OCI-LY7 (cell line): ENCODE measurements around the gene EVA1B. TPM values are rescaled to one million over a fixed set of nuclear protein-coding genes. Genes with fewer than 3 reads are reported as not detected.

Experiments used
- BruUV-seq: library from RNA; stranded (reverse); fragments of 400-500 nt; replicated peaks from 2 replicates; lab custom pipeline; 2021; lab: Mats Ljungman, UMichigan
- CTCF ChIA-PET: fragments of 300-600 bp; sonication (Branson Sonifier 250); formaldehyde crosslinking; loops from one replicate; lab custom pipeline; 2022; ENCODE audit warnings: antibody characterized with exemption; ENCODE audit not compliant: unreplicated experiment; lab: Charles Lee
- POLR2A ChIA-PET: fragments of 300-600 bp; sonication (Branson Sonifier 250); formaldehyde crosslinking; loops from one replicate; lab custom pipeline; 2022; ENCODE audit warnings: antibody characterized with exemption; lab: Charles Lee
- DNase-seq: peaks from one replicate; pipeline ENCODE4 v3.0.0-alpha.2; 2015; ENCODE audit warnings: low spot score
- H2AFZ ChIP-seq: fragments of 200-600 bp; sonication (generic), shearing (Covaris generic); 2 replicates; pipeline ENCODE4 v1.6.1; 2014; ENCODE audit warnings: mild to moderate bottlenecking, antibody characterized with exemption, low read length, moderate library complexity
- H3K27ac ChIP-seq: fragments of 200-600 bp; sonication (generic); 2 replicates; pipeline ENCODE4 v1.5.1; 2014; ENCODE audit warnings: mixed run types, low read depth, mild to moderate bottlenecking, moderate library complexity, low read length, inconsistent platforms; ENCODE audit not compliant: poor library complexity, severe bottlenecking
- H3K36me3 ChIP-seq: fragments of 200-600 bp; sonication (generic); 2 replicates; pipeline ENCODE4 v1.6.1; 2014; ENCODE audit warnings: mild to moderate bottlenecking, antibody characterized with exemption, low read length, moderate library complexity, mixed read lengths; ENCODE audit not compliant: insufficient read depth
- H3K4me1 ChIP-seq: fragments of 200-600 bp; sonication (generic); 2 replicates; pipeline ENCODE4 v1.5.1; 2014; ENCODE audit warnings: mild to moderate bottlenecking, low read length; ENCODE audit not compliant: insufficient read depth, poor library complexity, severe bottlenecking
- H3K4me2 ChIP-seq: fragments of 200-600 bp; sonication (generic); 2 replicates; pipeline ENCODE4 v1.6.1; 2014; ENCODE audit warnings: mild to moderate bottlenecking, low read length
- H3K4me3 ChIP-seq: fragments of 200-600 bp; sonication (generic); 2 replicates; pipeline ENCODE4 v1.5.1; 2014; ENCODE audit warnings: mild to moderate bottlenecking, low read depth, low read length; ENCODE audit not compliant: poor library complexity, severe bottlenecking
- H3K79me2 ChIP-seq: fragments of 200-600 bp; sonication (generic); 2 replicates; pipeline ENCODE4 v1.6.1; 2016; ENCODE audit warnings: low read depth, mild to moderate bottlenecking, low read length, moderate library complexity, mixed read lengths; ENCODE audit not compliant: insufficient read depth
- H3K9me2 ChIP-seq: fragments of 200-600 bp; sonication (generic); 2 replicates; pipeline ENCODE4 v1.6.1; 2016; ENCODE audit warnings: mild to moderate bottlenecking, low read length, mixed read lengths; ENCODE audit not compliant: insufficient read depth
- H3K9me3 ChIP-seq: fragments of 200-600 bp; sonication (generic); 2 replicates; pipeline ENCODE4 v1.6.1; 2014; ENCODE audit warnings: mild to moderate bottlenecking, mixed run types, low read length, mixed read lengths
- H4K20me1 ChIP-seq: fragments of 200-600 bp; sonication (generic); 2 replicates; pipeline ENCODE4 v1.6.1; 2014; ENCODE audit warnings: mild to moderate bottlenecking, antibody characterized with exemption, low read length, moderate library complexity, mixed read lengths; ENCODE audit not compliant: insufficient read depth
- EZH2phosphoT487 ChIP-seq: fragments of 200-600 bp; sonication (generic); IDR thresholded peaks from 2 replicates; pipeline ENCODE4 v1.6.1; 2018; ENCODE audit warnings: low read depth, borderline replicate concordance, mild to moderate bottlenecking, mixed run types, antibody characterized with exemption, low read length, moderate library complexity, mixed read lengths
- intact Hi-C: fragments of 100-400 bp; cut with micrococcal nuclease; formaldehyde crosslinking; loops from one replicate; pipeline ENCODE4 v1.10.0; 2022; ENCODE audit not compliant: unreplicated experiment
- total RNA-seq, 2 experiments: library from RNA; depleted of rRNA in 1 of 2; stranded (reverse); fragments of >200 nt in 1 of 2; shearing (Covaris generic) in 1 of 2; gene quantifications; 2 replicates each; pipeline ENCODE4 v1.2.3, GENCODE V29; 2014 to 2022
- TF ChIP-seq, protein P1 (sequence below): fragments of 200-600 bp; sonication (generic); conservative IDR thresholded peaks from 2 replicates; pipeline ENCODE4 v1.5.1; 2014; ENCODE audit warnings: mild to moderate bottlenecking, antibody characterized with exemption, low read length, moderate library complexity, mixed read lengths

The EVA1B gene
- total RNA-seq, 2 experiments from 2014 or later = 0.84 to 2.0 TPM

DNA sequence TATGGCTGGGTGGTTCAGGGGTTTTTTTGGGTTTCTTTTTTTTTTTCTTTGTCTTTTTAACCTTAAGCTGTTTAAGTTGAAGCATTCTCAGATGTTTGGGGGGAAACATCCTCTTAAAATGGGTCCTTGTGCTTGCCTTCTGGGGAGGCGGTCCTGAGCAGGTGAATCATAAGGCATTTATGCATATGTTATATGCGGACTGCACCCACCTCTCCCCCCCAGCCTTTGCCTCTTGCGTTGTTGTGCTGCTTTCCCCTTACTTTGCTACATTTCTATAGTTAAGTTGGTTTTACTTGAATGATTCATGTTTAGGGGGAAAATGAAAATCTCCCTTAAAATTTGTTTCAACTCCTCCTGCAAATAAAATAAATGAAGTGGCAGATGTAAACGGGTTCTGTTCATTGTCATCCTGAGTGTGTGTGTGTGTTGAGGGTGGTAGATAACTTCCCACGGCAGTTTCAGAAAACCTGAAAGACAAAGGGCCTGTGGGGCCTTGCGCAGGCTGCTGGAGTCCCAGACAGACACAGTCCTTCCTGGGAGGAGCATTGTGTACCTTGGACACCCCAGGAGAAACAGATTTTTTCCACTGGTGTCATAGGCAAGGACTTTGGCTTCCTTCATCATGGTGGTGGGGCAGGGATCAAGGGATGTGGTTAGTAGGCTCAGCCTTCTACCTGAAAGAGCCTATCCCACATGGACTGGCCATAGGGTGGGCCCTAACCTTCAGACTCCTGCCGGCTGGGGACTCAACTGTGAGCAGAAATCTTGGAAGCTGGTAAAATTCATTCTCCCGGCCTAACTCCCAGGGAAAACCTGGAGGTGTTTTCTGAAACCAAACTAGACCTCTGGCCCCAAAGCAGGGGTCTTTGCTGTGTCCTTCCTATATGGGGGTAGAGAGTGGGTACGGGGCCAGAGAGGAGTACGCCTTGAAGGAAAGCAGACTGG lies 18.2 kb downstream of the EVA1B start:
- no peak overlapping the region for H3K27ac ChIP-seq
- no peak overlapping the region for H3K4me2 ChIP-seq
- CTCF ChIA-PET = no interaction called here
- H3K9me3 ChIP-seq = no peaks in the 10 kb centered on the region
- H2AFZ ChIP-seq = no peak overlapping the region
- POLR2A ChIA-PET = interaction anchor here (0.5 to 2.0 kb wide), 2 partner anchors 57 to 144 kb away, joined by 4 to 5 read pairs; no protein-coding TSS in a partner anchor
- no peaks in the 10 kb centered on the region for H3K79me2 ChIP-seq
- TF ChIP-seq, protein P1, sequence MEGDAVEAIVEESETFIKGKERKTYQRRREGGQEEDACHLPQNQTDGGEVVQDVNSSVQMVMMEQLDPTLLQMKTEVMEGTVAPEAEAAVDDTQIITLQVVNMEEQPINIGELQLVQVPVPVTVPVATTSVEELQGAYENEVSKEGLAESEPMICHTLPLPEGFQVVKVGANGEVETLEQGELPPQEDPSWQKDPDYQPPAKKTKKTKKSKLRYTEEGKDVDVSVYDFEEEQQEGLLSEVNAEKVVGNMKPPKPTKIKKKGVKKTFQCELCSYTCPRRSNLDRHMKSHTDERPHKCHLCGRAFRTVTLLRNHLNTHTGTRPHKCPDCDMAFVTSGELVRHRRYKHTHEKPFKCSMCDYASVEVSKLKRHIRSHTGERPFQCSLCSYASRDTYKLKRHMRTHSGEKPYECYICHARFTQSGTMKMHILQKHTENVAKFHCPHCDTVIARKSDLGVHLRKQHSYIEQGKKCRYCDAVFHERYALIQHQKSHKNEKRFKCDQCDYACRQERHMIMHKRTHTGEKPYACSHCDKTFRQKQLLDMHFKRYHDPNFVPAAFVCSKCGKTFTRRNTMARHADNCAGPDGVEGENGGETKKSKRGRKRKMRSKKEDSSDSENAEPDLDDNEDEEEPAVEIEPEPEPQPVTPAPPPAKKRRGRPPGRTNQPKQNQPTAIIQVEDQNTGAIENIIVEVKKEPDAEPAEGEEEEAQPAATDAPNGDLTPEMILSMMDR = no peak
- TF ChIP-seq EZH2phosphoT487 = no peak
- BruUV-seq = no TSS peak
- H3K4me3 ChIP-seq = no peak overlapping the region
- H3K4me1 ChIP-seq = peaks cover 25% of the 10 kb centered on the region
- intact Hi-C loops = loop anchor here (5.0 kb wide), 1 partner anchor 158 kb away; the partner anchor contains the start of gene TRAPPC3
- DNase-seq = no peak
- H3K9me2 ChIP-seq = no peaks in the 10 kb centered on the region
- H4K20me1 ChIP-seq = no peaks in the 10 kb centered on the region
- H3K36me3 ChIP-seq = peaks cover 58% of the 10 kb centered on the region

GRCh38 chr1:36304521-36304920 lies 18.9 kb downstream of the EVA1B start:
- Histone ChIP-seq H3K9me3 (no peaks in the 10 kb centered on the region), H3K36me3 (peaks cover 63% of the 10 kb centered on the region), H3K4me3 (no peak overlapping the region), H3K4me2 (no peak overlapping the region), H4K20me1 (no peaks in the 10 kb centered on the region), H3K4me1 (peaks cover 25% of the 10 kb centered on the region), H3K27ac (no peak overlapping the region), H2AFZ (no peak overlapping the region), H3K9me2 (no peaks in the 10 kb centered on the region), H3K79me2 (no peaks in the 10 kb centered on the region)
- no peak for DNase-seq
- POLR2A ChIA-PET = no interaction called here
- TF ChIP-seq EZH2phosphoT487 = no peak
- TF ChIP-seq, protein P1 = no peak
- intact Hi-C loops = no loop called here
- TSS peak; percentile 93 for BruUV-seq
- CTCF ChIA-PET = no interaction called here
